ENCODE measurements around the gene SMIM29.

The SMIM29 gene

DNA sequence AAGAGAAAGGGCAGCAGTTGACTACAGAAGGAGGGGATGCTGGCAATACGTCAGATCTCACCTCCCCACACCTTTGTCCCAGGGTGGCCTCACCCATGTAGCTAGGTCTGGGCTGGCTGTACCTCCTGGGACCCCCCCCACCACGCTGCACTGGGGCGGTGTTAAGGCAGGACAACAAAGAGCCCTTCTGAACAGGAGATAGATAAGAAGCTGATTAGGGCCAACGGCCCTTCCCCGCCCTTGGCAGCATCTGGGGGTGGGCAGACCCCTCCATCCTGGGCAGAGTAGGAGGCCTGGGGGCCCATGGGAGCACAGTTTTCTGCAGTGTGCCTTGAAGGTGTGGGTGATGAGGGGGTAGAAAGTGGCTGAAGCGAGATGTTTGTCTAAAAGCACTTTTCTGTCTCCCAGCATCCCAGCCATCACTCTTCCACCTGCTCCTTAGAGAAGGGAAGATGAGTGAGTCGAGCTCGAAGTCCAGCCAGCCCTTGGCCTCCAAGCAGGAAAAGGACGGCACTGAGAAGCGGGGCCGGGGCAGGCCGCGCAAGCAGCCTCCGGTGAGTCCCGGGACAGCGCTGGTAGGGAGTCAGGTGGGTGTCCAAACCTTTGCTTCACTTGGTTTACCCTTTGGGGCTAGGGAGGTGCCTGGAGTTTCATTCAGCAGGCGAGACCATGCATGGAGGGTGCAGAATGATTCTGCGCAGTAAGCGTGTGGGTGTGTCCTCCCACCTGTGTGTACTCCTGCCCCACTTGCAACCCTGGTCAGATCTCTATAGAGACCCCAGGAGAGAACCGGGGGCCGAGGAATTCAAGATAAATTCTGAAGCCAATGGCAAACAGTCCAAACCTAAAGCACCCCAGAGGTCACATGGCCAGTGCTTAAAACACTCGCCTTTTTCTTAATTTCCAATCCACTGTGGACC is 8.2 kb downstream of the SMIM29 start:
- DNase-seq (ENCODE audit: low spot score) = peak; percentile 6
- no peak for TF ChIP-seq CTCF (IDR thresholded peaks at IDR 0.05; ENCODE audit: extremely low read depth, missing control alignments)

GRCh38 chr6:34239893-34240292 is 8.9 kb downstream of the SMIM29 start:
- DNase-seq (ENCODE audit: low spot score) = peak; percentile 4
- no peak for TF ChIP-seq CTCF (IDR thresholded peaks at IDR 0.05; ENCODE audit: extremely low read depth, missing control alignments)

DNA sequence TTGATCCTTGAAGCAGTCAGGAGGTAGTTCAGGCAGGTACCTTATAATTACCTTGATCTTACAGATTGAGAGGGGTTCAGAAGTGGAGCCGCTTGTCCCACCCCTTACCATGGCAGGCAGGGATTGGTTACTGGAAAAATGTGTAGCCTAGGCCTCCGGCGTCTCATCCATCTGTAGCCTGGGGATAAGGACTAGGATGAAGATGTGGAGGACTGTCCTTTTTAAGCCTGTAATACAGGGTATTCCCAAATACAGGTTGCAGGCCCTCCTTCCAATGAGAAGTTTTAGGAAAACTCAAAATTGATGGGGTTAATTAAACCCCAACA is 9.3 kb downstream of the SMIM29 start:
- TF ChIP-seq CTCF (IDR thresholded peaks at IDR 0.05; ENCODE audit: extremely low read depth, missing control alignments) = no peak
- peak; percentile 6 for DNase-seq (ENCODE audit: low spot score)

DNA sequence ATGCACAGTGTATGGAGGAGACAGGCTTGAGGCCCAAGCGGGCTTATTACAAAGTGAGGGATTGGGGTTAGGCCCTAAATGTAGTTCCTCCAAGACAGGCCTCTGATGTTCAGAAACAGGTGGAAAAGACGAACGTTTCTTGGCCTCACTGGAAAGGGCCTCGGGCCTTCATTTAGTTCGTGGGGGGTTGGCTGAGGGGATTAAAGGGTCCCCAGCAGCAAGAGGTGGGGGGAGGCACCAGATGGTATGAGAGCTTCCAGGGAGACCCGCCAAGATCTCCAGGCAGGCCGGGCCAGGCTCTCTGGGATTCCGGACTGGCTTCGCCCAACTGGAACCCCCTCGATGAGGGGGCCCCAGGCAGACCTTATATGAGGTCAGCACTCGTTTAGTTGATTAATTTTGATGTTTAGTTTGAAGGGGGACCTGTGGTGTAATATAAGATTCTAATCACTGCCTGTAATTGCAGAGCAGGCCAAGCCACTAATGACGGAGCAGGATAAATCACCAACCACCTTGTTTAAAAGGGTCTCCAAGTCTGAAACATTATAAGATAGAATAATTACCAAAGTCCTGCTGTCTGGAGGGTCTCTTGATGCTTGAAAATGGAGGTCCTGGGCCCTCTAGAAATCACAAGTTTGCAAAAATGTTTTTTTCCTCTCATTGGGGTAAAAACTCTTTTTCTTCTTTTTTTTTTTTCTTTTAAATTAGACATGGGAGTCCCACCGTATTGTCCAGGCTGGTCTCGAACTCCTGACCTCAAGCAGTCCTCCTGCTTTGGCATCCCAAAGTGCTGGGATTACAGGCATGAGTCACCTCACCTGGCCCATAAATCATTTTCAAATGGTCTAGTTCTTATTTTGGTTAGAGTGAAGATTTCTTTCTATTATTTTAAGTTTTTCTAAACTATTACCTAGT is 10.0 kb downstream of the SMIM29 start:
- no peak for TF ChIP-seq CTCF (IDR thresholded peaks at IDR 0.05; ENCODE audit: extremely low read depth, missing control alignments)
- DNase-seq (ENCODE audit: low spot score) = peak; percentile 20

DNA sequence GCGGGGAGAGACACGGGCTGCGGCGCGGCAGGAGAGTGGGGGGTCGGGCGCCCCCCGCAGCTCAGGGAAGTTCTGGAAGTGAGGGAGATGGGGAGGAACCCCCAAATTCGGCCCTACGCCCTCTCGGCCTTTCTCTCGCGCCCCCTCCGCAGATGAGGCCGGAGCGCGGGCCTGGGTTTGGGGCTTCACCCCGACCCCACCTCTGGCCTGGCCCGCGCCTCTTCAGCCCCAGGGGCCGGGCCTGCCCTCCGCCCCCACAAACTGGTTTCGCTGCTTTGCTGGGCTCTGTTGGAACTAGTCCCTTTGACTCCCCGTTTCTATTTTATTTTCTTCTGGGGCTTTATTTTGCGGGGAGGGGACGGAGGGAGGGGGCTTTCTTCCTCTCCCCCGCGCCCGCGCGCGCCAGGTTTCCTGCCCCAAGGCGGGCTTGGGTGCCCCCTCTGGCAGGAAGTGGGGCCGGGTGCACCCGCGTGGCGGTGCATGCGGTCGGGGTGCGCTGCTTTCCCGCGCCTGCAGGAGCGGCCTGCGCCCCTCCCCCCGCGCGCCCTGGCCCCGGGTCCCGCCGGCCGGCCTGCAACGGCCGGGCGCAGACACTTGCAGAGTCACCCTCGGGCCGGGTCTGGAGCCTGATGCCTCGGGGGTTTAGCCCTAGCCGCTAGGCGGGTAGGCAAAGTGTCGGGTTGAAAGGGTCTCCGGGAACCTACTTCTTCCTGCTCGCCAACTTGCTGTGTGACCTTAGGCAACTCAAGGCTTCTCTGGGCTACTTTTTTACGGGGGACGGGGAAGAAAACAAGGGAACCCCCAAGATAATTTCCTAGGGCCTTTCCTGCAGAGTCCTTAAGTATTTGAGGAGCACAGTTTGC is 10.9 kb downstream of the SMIM29 start:
- DNase-seq (ENCODE audit: low spot score) = peak; percentile 80
- peak; percentile 28 for TF ChIP-seq CTCF (IDR thresholded peaks at IDR 0.05; ENCODE audit: extremely low read depth, missing control alignments)

- TF ChIP-seq CTCF (IDR thresholded peaks at IDR 0.05; ENCODE audit: extremely low read depth, missing control alignments) = no peak
- DNase-seq (ENCODE audit: low spot score) = peak; percentile 69
Measured at GRCh38 chr6:34237316-34237721, 11.5 kb downstream of the SMIM29 start.

Data from GM20000 (cell line).